Measurements from ENCODE around the gene NR2E1. TPM values are rescaled to one million over a fixed set of nuclear protein-coding genes. Genes with fewer than 3 reads are reported as not detected.

Gene NR2E1
- total RNA-seq, 2 experiments from 2014 or later, result not detected

DNA sequence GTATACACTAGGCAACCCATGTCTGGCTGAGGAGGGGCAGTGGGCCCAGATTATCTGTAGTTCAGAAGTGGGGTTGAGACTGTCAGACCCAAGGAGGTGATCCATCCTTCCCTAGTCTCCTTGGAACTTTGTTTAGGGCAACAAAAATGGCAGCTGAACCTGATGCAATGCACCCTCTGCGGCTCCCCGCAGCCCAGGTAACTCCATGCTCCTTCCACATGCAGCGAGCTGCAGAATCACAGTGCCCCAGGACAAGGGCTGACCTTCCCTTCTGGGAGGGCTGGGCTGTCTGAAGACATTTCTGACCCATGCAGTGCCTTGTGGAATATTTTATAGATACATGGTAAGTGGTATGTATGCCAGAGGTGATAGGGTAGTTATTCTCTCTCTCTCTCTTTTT lies 29.4 kb downstream of the NR2E1 start:
- intact Hi-C loops (cut with DNase I, micrococcal nuclease), result no loop called here
- no peak overlapping the region for H3K4me3 ChIP-seq (ENCODE audit: low read length)
- no peak for ATAC-seq (ENCODE audit: poor library complexity)
- no peak overlapping the region for H3K27ac ChIP-seq (ENCODE audit: low read depth in 1 of 2, low read length in 2 of 2)
- no peak overlapping the region for H3K27ac Mint-ChIP-seq
- H3K9me3 ChIP-seq (ENCODE audit: control insufficient read depth in 1 of 2, insufficient read depth in 1 of 2, low read length in 2 of 2), result no peaks in the 10 kb centered on the region
- ChIA-PET POLR2A (no interaction called here), CTCF (no interaction called here)
- no peak for DNase-seq
- H3K27me3 Mint-ChIP-seq, result peaks cover 5% of the 10 kb centered on the region
- H3K36me3 ChIP-seq (ENCODE audit: insufficient read depth, low read length), result no peaks in the 10 kb centered on the region
- H3K4me3 Mint-ChIP-seq, result no peak overlapping the region
- no peaks in the 10 kb centered on the region for H3K36me3 Mint-ChIP-seq (ENCODE audit: low read depth)
- peaks cover 0 to 2% of the 10 kb centered on the region in 2 experiments for H3K27me3 ChIP-seq (ENCODE audit: control insufficient read depth in 1 of 2, insufficient read depth in 2 of 2, low read length in 2 of 2)
- no peaks in the 10 kb centered on the region for H3K4me1 ChIP-seq (ENCODE audit: insufficient read depth, low read length)
- H3K9me3 Mint-ChIP-seq, result no peaks in the 10 kb centered on the region
- no peak for TF ChIP-seq CTCF (IDR thresholded peaks at IDR 0.05)
- no peaks in the 10 kb centered on the region for H3K4me1 Mint-ChIP-seq (ENCODE audit: low read depth)

DNA sequence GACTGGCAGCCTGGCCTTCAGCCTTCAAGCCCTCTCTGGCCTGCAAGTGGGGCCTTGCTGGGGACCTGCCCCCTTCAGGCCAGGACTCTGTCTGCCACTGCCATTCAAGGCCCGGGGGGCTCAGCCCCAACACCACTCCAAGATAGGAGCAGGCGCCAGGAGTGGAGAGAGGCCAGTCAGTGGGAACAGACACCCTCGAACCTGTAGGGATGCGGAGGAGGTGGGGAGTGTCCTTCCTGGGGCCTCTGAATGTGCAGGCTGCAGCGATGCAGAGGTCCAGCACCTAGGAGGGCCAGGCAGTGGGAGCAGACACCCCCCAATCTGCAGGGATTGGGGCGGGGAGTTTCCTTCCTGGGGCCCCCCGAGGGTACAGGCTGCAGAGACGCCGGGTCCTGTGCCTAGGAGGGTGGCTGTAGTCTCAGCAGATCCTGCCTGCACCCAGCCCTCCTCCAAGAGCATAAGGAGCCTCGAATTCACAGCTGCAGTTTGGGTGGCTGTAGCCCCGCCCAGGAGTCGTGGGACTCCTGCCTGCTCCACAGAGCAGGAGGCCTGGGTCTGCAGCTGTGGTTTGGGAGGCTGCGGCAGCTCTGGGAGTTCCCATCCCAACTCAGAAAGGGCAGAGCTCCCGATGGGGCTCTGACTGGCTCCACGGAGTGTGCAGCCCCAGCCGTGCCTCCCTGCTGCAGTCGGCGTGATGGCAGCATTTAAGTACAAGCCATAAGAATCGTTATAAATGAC lies 33.1 kb downstream of the NR2E1 start:
- TF ChIP-seq CTCF (IDR thresholded peaks at IDR 0.05), result no peak
- no peak for DNase-seq
- Histone ChIP-seq H3K27me3 (ENCODE audit: control insufficient read depth in 1 of 2, insufficient read depth in 2 of 2, low read length in 2 of 2) (no peaks in the 10 kb centered on the region), H3K9me3 (ENCODE audit: control insufficient read depth in 1 of 2, insufficient read depth in 1 of 2, low read length in 2 of 2) (no peaks in the 10 kb centered on the region), H3K4me1 (ENCODE audit: insufficient read depth, low read length) (no peaks in the 10 kb centered on the region), H3K27ac (ENCODE audit: low read depth in 1 of 2, low read length in 2 of 2) (no peak overlapping the region), H3K36me3 (ENCODE audit: insufficient read depth, low read length) (no peaks in the 10 kb centered on the region), H3K4me3 (ENCODE audit: low read length) (no peak overlapping the region)
- no peak for ATAC-seq (ENCODE audit: poor library complexity)
- no peaks in the 10 kb centered on the region for H3K36me3 Mint-ChIP-seq (ENCODE audit: low read depth)
- ChIA-PET POLR2A (no interaction called here), CTCF (no interaction called here)
- H3K9me3 Mint-ChIP-seq, result no peaks in the 10 kb centered on the region
- intact Hi-C loops (cut with DNase I, micrococcal nuclease), result no loop called here
- H3K27me3 Mint-ChIP-seq, result peaks cover 5% of the 10 kb centered on the region
- no peak overlapping the region for H3K4me3 Mint-ChIP-seq
- no peak overlapping the region for H3K27ac Mint-ChIP-seq
- no peaks in the 10 kb centered on the region for H3K4me1 Mint-ChIP-seq (ENCODE audit: low read depth)

DNA sequence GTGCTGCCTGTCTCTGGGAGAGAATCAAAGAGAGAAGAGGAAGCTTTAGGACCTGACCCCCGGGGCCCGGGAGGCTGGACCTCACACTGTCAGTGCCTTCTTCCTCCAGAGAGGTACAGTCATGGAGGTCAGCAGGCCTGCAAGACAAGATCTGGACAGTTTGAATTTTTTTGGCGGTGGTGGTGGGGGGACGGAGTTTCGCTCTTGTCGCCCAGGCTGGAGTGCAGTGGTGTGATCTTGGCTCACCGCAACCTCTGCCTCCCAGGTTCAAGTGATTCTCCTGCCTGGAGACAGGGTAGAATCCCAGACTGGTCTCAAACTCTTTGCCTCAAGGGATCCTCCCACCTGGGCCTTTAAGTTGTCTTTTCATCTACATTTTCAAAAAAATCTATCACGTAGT lies 34.4 kb downstream of the NR2E1 start:
- H3K4me3 Mint-ChIP-seq, result no peak overlapping the region
- no peaks in the 10 kb centered on the region for H3K4me1 Mint-ChIP-seq (ENCODE audit: low read depth)
- intact Hi-C loops (cut with DNase I, micrococcal nuclease), result no loop called here
- no peaks in the 10 kb centered on the region for H3K36me3 ChIP-seq (ENCODE audit: insufficient read depth, low read length)
- no peaks in the 10 kb centered on the region for H3K27me3 ChIP-seq (ENCODE audit: control insufficient read depth in 1 of 2, insufficient read depth in 2 of 2, low read length in 2 of 2)
- no peaks in the 10 kb centered on the region for H3K4me1 ChIP-seq (ENCODE audit: insufficient read depth, low read length)
- ChIA-PET POLR2A (no interaction called here), CTCF (no interaction called here)
- TF ChIP-seq CTCF (IDR thresholded peaks at IDR 0.05), result no peak
- no peak overlapping the region for H3K27ac Mint-ChIP-seq
- H3K4me3 ChIP-seq (ENCODE audit: low read length), result no peak overlapping the region
- H3K27me3 Mint-ChIP-seq, result no peaks in the 10 kb centered on the region
- H3K9me3 ChIP-seq (ENCODE audit: control insufficient read depth in 1 of 2, insufficient read depth in 1 of 2, low read length in 2 of 2), result no peaks in the 10 kb centered on the region
- H3K27ac ChIP-seq (ENCODE audit: low read depth in 1 of 2, low read length in 2 of 2), result no peak overlapping the region
- no peaks in the 10 kb centered on the region for H3K9me3 Mint-ChIP-seq
- H3K36me3 Mint-ChIP-seq (ENCODE audit: low read depth), result no peaks in the 10 kb centered on the region
- DNase-seq, result no peak
- ATAC-seq (ENCODE audit: poor library complexity), result no peak
